ENCODE measurements around the gene GRIK5. TPM values are rescaled to one million over a fixed set of nuclear protein-coding genes. Genes with fewer than 3 reads are reported as not detected.

The GRIK5 gene
- total RNA-seq, 1 experiment from 2014 or later = 43.1 TPM

DNA sequence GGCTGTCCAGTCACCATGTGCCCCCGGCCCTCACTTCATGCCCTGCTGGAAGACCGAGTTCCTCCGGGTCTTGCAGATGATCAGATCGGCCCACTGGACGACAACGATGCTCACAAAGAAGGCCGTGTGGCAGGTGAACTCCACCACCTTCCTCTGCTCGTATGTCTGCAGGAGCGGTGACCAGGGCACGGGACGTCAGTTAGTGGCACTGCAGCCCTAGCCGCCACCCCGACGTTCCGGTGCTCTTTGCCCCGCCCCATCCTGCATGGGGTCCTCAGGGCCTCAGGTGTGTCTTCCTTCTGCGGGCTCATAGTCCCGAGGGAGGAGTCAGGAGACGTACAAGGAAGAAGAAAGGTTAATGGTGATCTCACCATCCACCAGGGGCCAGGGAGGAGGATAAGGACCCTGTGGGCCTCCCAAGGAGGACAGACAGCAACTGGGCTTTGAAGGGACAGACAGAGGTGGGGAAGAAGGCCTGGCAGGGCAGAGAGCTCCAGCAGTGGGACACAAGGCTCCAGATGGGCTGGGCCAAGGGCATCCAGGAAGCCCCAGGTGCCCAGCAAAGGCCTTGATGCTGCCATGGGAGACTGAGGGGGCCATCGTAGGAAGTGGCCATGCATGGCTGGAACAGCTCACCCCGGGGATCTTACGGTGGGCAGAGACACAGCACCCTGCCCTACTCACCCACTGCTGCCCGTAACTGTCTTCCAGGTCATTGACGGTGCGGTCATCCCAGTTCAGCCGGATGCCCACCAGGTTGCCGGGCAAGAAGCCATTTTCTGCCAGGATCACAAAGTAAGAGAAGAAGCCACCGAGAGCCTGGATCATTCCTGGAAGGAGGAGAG lies 101.0 kb downstream of the GRIK5 start:
- Histone ChIP-seq H4K20me1 (ENCODE audit: control insufficient read depth, insufficient read depth, insufficient read length) (no peaks in the 10 kb centered on the region), H2BK5ac (ENCODE audit: insufficient read length, low read length) (no peak overlapping the region), H3K27me3 (ENCODE audit: insufficient read depth, low read length) (no peaks in the 10 kb centered on the region), H2BK12ac (ENCODE audit: insufficient read length, low read depth, low read length) (no peak overlapping the region), H3K14ac (ENCODE audit: insufficient read depth, low read length) (no peak overlapping the region), H4K8ac (replicated peaks; ENCODE audit: insufficient read length, low read depth, low read length) (no peak overlapping the region), H4K5ac (ENCODE audit: insufficient read length, low read depth, low read length) (no peak overlapping the region), H3K9me3 (ENCODE audit: control insufficient read depth, low read depth, low read length) (no peaks in the 10 kb centered on the region), H2AK5ac (ENCODE audit: insufficient read length, low read length) (no peak overlapping the region), H3K79me2 (ENCODE audit: insufficient read depth, low read length) (no peaks in the 10 kb centered on the region), H3K4me2 (ENCODE audit: insufficient read depth, insufficient read length, low read length) (no peak overlapping the region), H3K9ac (ENCODE audit: extremely low read depth, insufficient read length, low read length) (no peak overlapping the region), H3K4me1 (ENCODE audit: insufficient read depth, low read length) (no peaks in the 10 kb centered on the region), H3K56ac (ENCODE audit: insufficient read length, low read depth, low read length) (no peak overlapping the region), H3K4ac (ENCODE audit: low read depth, low read length) (no peak overlapping the region), H3K18ac (ENCODE audit: insufficient read length, low read depth, low read length) (no peak overlapping the region), H4K91ac (ENCODE audit: insufficient read length, low read depth, low read length) (no peak overlapping the region), H2BK120ac (ENCODE audit: low read depth, low read length, poor library complexity, severe bottlenecking) (no peak overlapping the region), H3K23ac (ENCODE audit: insufficient read length, low read depth, low read length) (no peak overlapping the region), H2BK20ac (ENCODE audit: low read depth, low read length, poor library complexity, severe bottlenecking) (no peak overlapping the region), H2AFZ (ENCODE audit: low read length) (no peak overlapping the region), H3K79me1 (ENCODE audit: insufficient read depth, low read depth, low read length, poor library complexity, severe bottlenecking) (no peaks in the 10 kb centered on the region), H3K23me2 (ENCODE audit: insufficient read length, low read depth, low read length, poor library complexity, severe bottlenecking) (no peaks in the 10 kb centered on the region), H3K27ac (ENCODE audit: insufficient read length, low read depth, low read length) (no peak overlapping the region), H2BK15ac (ENCODE audit: low read depth, low read length) (no peak overlapping the region), H3T11ph (ENCODE audit: low read length) (no peak overlapping the region)
- TF ChIP-seq, protein P1, sequence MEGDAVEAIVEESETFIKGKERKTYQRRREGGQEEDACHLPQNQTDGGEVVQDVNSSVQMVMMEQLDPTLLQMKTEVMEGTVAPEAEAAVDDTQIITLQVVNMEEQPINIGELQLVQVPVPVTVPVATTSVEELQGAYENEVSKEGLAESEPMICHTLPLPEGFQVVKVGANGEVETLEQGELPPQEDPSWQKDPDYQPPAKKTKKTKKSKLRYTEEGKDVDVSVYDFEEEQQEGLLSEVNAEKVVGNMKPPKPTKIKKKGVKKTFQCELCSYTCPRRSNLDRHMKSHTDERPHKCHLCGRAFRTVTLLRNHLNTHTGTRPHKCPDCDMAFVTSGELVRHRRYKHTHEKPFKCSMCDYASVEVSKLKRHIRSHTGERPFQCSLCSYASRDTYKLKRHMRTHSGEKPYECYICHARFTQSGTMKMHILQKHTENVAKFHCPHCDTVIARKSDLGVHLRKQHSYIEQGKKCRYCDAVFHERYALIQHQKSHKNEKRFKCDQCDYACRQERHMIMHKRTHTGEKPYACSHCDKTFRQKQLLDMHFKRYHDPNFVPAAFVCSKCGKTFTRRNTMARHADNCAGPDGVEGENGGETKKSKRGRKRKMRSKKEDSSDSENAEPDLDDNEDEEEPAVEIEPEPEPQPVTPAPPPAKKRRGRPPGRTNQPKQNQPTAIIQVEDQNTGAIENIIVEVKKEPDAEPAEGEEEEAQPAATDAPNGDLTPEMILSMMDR (conservative IDR thresholded peaks at IDR 0.05) = no peak
- Mint-ChIP-seq H3K4me3 (no peak overlapping the region), H3K4me1 (peaks cover 0 to 4% of the 10 kb centered on the region in 2 experiments; a peak in 2 of 4 replicates), H3K9me3 (no peaks in the 10 kb centered on the region), H3K27me3 (ENCODE audit: low read depth) (no peaks in the 10 kb centered on the region; the same call in none of the 2 replicates), H3K27ac (peak overlapping the region in 1 of 3 experiments; percentile 79; a peak in 3 of 7 replicates), H3K36me3 (ENCODE audit: insufficient read depth in 1 of 3, low read depth in 3 of 3) (peaks cover 0 to 18% (median 7%) of the 10 kb centered on the region in 3 experiments; a peak in 3 of 7 replicates)
- no peak for DNase-seq
- no CpG with 5 or more reads among the region's 28 CpGs for WGBS (ENCODE audit: extremely low coverage, insufficient read length, low lambda C conversion rate)

Data from H9 (cell line).